IPS-18c (cell line): ENCODE results near the gene EBF3.

Experiments used
- H3K4me3 ChIP-seq: 2 replicates; pipeline ENCODE4 v1.7.0; 2013; ENCODE audit warnings: low read depth, mild to moderate bottlenecking, low read length, moderate library complexity; ENCODE audit not compliant: insufficient read depth
- H3K9me3 ChIP-seq: one replicate; pipeline ENCODE4 v1.6.1; 2013; ENCODE audit warnings: mild to moderate bottlenecking, low read length, moderate library complexity; ENCODE audit not compliant: control insufficient read depth, insufficient read depth

EBF3 gene

GRCh38 chr10:129894698-129895097 lies 69.4 kb downstream of the EBF3 start:
- H3K9me3 ChIP-seq, result no peaks in the 10 kb centered on the region
- no peak overlapping the region for H3K4me3 ChIP-seq

GRCh38 chr10:129893104-129894089 lies 70.7 kb downstream of the EBF3 start:
- no peak overlapping the region for H3K4me3 ChIP-seq
- no peaks in the 10 kb centered on the region for H3K9me3 ChIP-seq

GRCh38 chr10:129892548-129893052 lies 71.5 kb downstream of the EBF3 start:
- H3K4me3 ChIP-seq, result no peak overlapping the region
- no peaks in the 10 kb centered on the region for H3K9me3 ChIP-seq

- Histone ChIP-seq H3K9me3 (no peaks in the 10 kb centered on the region), H3K4me3 (no peak overlapping the region)
Measured at GRCh38 chr10:129891806-129892205, 72.3 kb downstream of the EBF3 start.

- Histone ChIP-seq H3K9me3 (no peaks in the 10 kb centered on the region), H3K4me3 (no peak overlapping the region)
Measured at GRCh38 chr10:129890170-129890569, 73.9 kb downstream of the EBF3 start.

- Histone ChIP-seq H3K9me3 (no peaks in the 10 kb centered on the region), H3K4me3 (no peak overlapping the region)
Measured at GRCh38 chr10:129888784-129889616, 75.1 kb downstream of the EBF3 start.

- Histone ChIP-seq H3K9me3 (no peaks in the 10 kb centered on the region), H3K4me3 (no peak overlapping the region)
Measured at GRCh38 chr10:129887986-129888783, 75.9 kb downstream of the EBF3 start.

- H3K9me3 ChIP-seq, result no peaks in the 10 kb centered on the region
- no peak overlapping the region for H3K4me3 ChIP-seq
Measured at GRCh38 chr10:129887381-129887905, 76.6 kb downstream of the EBF3 start.

GRCh38 chr10:129886263-129886662 lies 77.8 kb downstream of the EBF3 start:
- Histone ChIP-seq H3K4me3 (no peak overlapping the region), H3K9me3 (no peaks in the 10 kb centered on the region)

- Histone ChIP-seq H3K4me3 (no peak overlapping the region), H3K9me3 (no peaks in the 10 kb centered on the region)
Measured at GRCh38 chr10:129885526-129885925, 78.5 kb downstream of the EBF3 start.

GRCh38 chr10:129884398-129885078 lies 79.5 kb downstream of the EBF3 start:
- no peak overlapping the region for H3K4me3 ChIP-seq
- H3K9me3 ChIP-seq, result no peaks in the 10 kb centered on the region

GRCh38 chr10:129883626-129884397 lies 80.3 kb downstream of the EBF3 start:
- Histone ChIP-seq H3K9me3 (no peaks in the 10 kb centered on the region), H3K4me3 (no peak overlapping the region)

GRCh38 chr10:129883029-129883428 lies 81.0 kb downstream of the EBF3 start:
- no peaks in the 10 kb centered on the region for H3K9me3 ChIP-seq
- H3K4me3 ChIP-seq, result no peak overlapping the region

- Histone ChIP-seq H3K9me3 (no peaks in the 10 kb centered on the region), H3K4me3 (no peak overlapping the region)
Measured at GRCh38 chr10:129882291-129883010, 81.6 kb downstream of the EBF3 start.

- H3K9me3 ChIP-seq, result no peaks in the 10 kb centered on the region
- no peak overlapping the region for H3K4me3 ChIP-seq
Measured at GRCh38 chr10:129881641-129882040, 82.4 kb downstream of the EBF3 start.
